Sigmoid colon (tissue), 7 donors: Measurements from ENCODE around the gene CD99L2. TPM values are rescaled to one million over a fixed set of nuclear protein-coding genes. Genes with fewer than 3 reads are reported as not detected.

Experiments
- DNase-seq: peaks from one replicate; pipeline ENCODE4 v3.0.0-alpha.2; 2019
- H3K27ac ChIP-seq, 4 donors: fragments of 200-600 bp; sonication (generic); one replicate each; pipeline ENCODE4 v1.5.1; 2016 to 2019; ENCODE audit warnings: mild to moderate bottlenecking in 1 of 4
- H3K27me3 ChIP-seq, 3 donors: fragments of 200-600 bp; sonication (generic); one replicate each; pipeline ENCODE4 v1.5.1; 2019; ENCODE audit warnings: mild to moderate bottlenecking in 1 of 3
- H3K36me3 ChIP-seq, 4 donors: fragments of 200-600 bp; sonication (generic); one replicate each; pipeline ENCODE4 v1.5.1; 2016 to 2019
- H3K4me1 ChIP-seq, 4 donors: fragments of 200-600 bp; sonication (generic); one replicate each; pipeline ENCODE4 v1.5.1; 2017 to 2019
- H3K4me3 ChIP-seq, 4 donors: fragments of 200-600 bp; sonication (generic); one replicate each; pipeline ENCODE4 v1.5.1; 2017 to 2019; ENCODE audit warnings: mild to moderate bottlenecking in 2 of 4, moderate library complexity in 1 of 4
- H3K9me3 ChIP-seq, 4 donors: fragments of 200-600 bp in 3 of 4; sonication (generic) in 3 of 4; one replicate each; pipeline versions ENCODE4 v1.5.1 to v1.6.1; 2013 to 2019
- CTCF ChIP-seq, 4 experiments: fragments of 450-650 bp in 3 of 4; fragments of 200-600 bp in 1 of 4; IDR thresholded peaks; one replicate each; pipeline ENCODE4 v1.5.1; 2016 to 2019; ENCODE audit warnings: antibody characterized with exemption in 4 of 4, mild to moderate bottlenecking in 3 of 4, moderate library complexity in 2 of 4
- EP300 ChIP-seq, 4 donors: sonication (generic); formaldehyde crosslinking; IDR thresholded peaks; one replicate each; pipeline ENCODE4 v1.6.1; 2017; ENCODE audit warnings: antibody characterized with exemption in 4 of 4
- POLR2A ChIP-seq, 2 donors: fragments of 450-650 bp; IDR thresholded peaks; one replicate each; pipeline ENCODE4 v1.6.1; 2016; ENCODE audit warnings: antibody characterized with exemption in 2 of 2, mild to moderate bottlenecking in 2 of 2, moderate library complexity in 2 of 2
- POLR2AphosphoS5 ChIP-seq, 4 donors: sonication (generic); formaldehyde crosslinking; IDR thresholded peaks; one replicate each; pipeline ENCODE4 v1.6.1; 2017; ENCODE audit warnings: antibody characterized with exemption in 4 of 4
- WGBS, 2 donors: extraction: QIAGEN DNeasy Blood & Tissue Kit; methylation state at CpG; one replicate each; pipeline ENCODE4 v1.1.7; 2013; 5-methylcytosine and 5-hydroxymethylcytosine counted together
- intact Hi-C: fragments of 100-400 bp; cut with DNase I; formaldehyde crosslinking; loops from one replicate; pipeline ENCODE4 v1.15.1; 2023
- polyA plus RNA-seq, 3 donors: library from polyadenylated mRNA; stranded (reverse); fragments of 200-250 nt; gene quantifications; one replicate each; pipeline ENCODE4 v1.2.3, GENCODE V29; 2013
- total RNA-seq, 4 donors: library from RNA; depleted of rRNA; stranded (reverse); fragments of >200 nt; gene quantifications; one replicate each; pipeline ENCODE4 v1.1.0, GENCODE V29; 2016
- donor health status: healthy with polysubstance abuse.
- donor health status: Bipolar disorder and iron deficiency.
- donor health status: healthy.

The CD99L2 gene
- total and polyA plus RNA-seq, 7 donors: 4.8 to 62.6 (median 55.8) TPM

- 97 to 98% methylated on average over 10 of the region's 10 CpGs for WGBS, 2 donors
Observed at GRCh38 chrX:150781677-150782076, 116.8 kb downstream of the CD99L2 start.

GRCh38 chrX:150779385-150779784, 119.1 kb downstream of the CD99L2 start:
- WGBS, 2 donors: 89 to 91% methylated on average over 8 of the region's 8 CpGs
- no peak for DNase-seq
- TF ChIP-seq EP300 (IDR thresholded peaks at IDR 0.05): no peak
- TF ChIP-seq CTCF (IDR thresholded peaks at IDR 0.05): no peak
- TF ChIP-seq POLR2AphosphoS5 (IDR thresholded peaks at IDR 0.05): no peak
- TF ChIP-seq POLR2A (IDR thresholded peaks at IDR 0.05): no peak
- no peaks in the 10 kb centered on the region for H3K9me3 ChIP-seq
- no peak overlapping the region for H3K27ac ChIP-seq
- no peaks in the 10 kb centered on the region for H3K27me3 ChIP-seq
- H3K36me3 ChIP-seq: peaks cover 0 to 8% (median 0%) of the 10 kb centered on the region in 4 donors
- no peak overlapping the region for H3K4me3 ChIP-seq
- intact Hi-C loops: no loop called here
- H3K4me1 ChIP-seq: no peaks in the 10 kb centered on the region

More at GRCh38 chrX:150781677-150782076, 116.8 kb downstream of the CD99L2 start:
- H3K9me3 ChIP-seq: no peaks in the 10 kb centered on the region
- no peak for DNase-seq
- TF ChIP-seq CTCF (IDR thresholded peaks at IDR 0.05): no peak
- TF ChIP-seq POLR2AphosphoS5 (IDR thresholded peaks at IDR 0.05): no peak
- no peak for TF ChIP-seq EP300 (IDR thresholded peaks at IDR 0.05)
- no peak for TF ChIP-seq POLR2A (IDR thresholded peaks at IDR 0.05)
- no peak overlapping the region for H3K4me3 ChIP-seq
- H3K4me1 ChIP-seq: no peaks in the 10 kb centered on the region
- H3K27me3 ChIP-seq: no peaks in the 10 kb centered on the region
- no peak overlapping the region for H3K27ac ChIP-seq
- H3K36me3 ChIP-seq: no peaks in the 10 kb centered on the region
- intact Hi-C loops: no loop called here

GRCh38 chrX:150777328-150777992, 121.0 kb downstream of the CD99L2 start:
- WGBS, 2 donors: 96 to 97% methylated on average over 18 of the region's 18 CpGs
- no peak for TF ChIP-seq EP300 (IDR thresholded peaks at IDR 0.05)
- TF ChIP-seq POLR2AphosphoS5 (IDR thresholded peaks at IDR 0.05): no peak
- TF ChIP-seq CTCF (IDR thresholded peaks at IDR 0.05): no peak
- H3K27me3 ChIP-seq: no peaks in the 10 kb centered on the region
- no peaks in the 10 kb centered on the region for H3K9me3 ChIP-seq
- no peak overlapping the region for H3K4me3 ChIP-seq
- no peak overlapping the region for H3K27ac ChIP-seq
- no peak for DNase-seq
- intact Hi-C loops: no loop called here
- peaks cover 0 to 10% (median 0%) of the 10 kb centered on the region in 4 donors for H3K36me3 ChIP-seq
- H3K4me1 ChIP-seq: no peaks in the 10 kb centered on the region

- DNase-seq: no peak
- H3K27me3 ChIP-seq: no peaks in the 10 kb centered on the region
- no peaks in the 10 kb centered on the region for H3K4me1 ChIP-seq
- intact Hi-C loops: no loop called here
- peaks cover 0 to 10% (median 0%) of the 10 kb centered on the region in 4 donors for H3K36me3 ChIP-seq
- 91 to 95% methylated on average over 18 of the region's 18 CpGs for WGBS, 2 donors
- H3K27ac ChIP-seq: no peak overlapping the region
- no peaks in the 10 kb centered on the region for H3K9me3 ChIP-seq
- H3K4me3 ChIP-seq: no peak overlapping the region
- TF ChIP-seq POLR2A (IDR thresholded peaks at IDR 0.05) (no peak), POLR2AphosphoS5 (IDR thresholded peaks at IDR 0.05) (no peak), CTCF (IDR thresholded peaks at IDR 0.05) (no peak), EP300 (IDR thresholded peaks at IDR 0.05) (no peak)
Observed at GRCh38 chrX:150775569-150776350, 122.7 kb downstream of the CD99L2 start.
